NCI-H1694 (cell line): ENCODE results near the gene ACTMAP.
A peak's percentile ranks its signal among the peaks of the same experiment; 100 is the strongest.
"Not testable (repeated sequence)": the region's sequence is repeated elsewhere in the genome, so short reads cannot be mapped to it uniquely, and the experiment has no call there.

Source experiments
- DNase-seq: peaks from one replicate; lab custom pipeline; 2025; lab: John Stamatoyannopoulos, UW

Gene ACTMAP

GRCh38 chr19:40750058-40750873 is at the start of gene ACTMAP:
TSS of gene ACTMAP (minus strand) at chr19:40750477. CDS start at chr19:40749803, 674 bp downstream.
- DNase-seq: peak; percentile 99

DNA sequence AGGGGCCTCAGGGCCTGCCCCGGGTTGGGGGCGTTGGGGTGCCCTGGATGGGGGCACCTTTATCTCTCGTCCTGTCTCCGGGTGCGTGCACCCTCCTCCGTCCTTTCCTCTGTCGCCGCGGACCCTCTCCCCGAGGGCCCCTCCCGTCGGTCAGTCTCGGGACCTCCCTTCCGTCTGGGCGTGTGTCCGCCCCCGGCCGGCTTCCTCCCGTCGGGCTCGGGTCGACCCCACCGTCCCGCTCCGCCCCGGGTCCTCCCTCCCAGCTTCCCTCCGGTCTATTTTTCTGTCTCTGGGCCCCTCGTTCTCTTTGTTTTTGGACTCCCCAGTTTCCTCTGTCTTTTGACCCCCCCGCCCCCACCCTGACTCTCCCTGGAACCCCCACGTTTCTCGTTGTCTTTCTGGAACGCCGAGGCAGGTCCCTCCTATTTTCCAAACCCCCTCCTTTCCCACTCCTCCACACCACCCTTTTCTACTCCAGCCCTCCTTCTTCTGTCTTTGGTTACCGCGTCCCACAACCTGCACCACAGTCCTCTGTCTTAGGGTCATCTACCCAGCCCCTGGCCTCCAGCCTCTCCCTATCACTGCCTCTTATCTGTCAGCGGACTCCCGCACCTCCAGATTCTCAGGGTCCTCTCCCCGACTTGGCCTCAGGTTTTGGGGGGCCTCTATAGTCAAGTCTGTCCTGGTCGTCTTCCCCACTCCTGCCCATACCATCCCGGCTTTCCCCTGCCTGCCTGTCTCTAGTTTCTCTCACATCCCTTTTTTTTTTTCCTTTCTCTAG is 49.5 kb upstream of the ACTMAP start:
- DNase-seq: no peak

- peak; percentile 98 for DNase-seq
Measured at GRCh38 chr19:40798683-40799557, 48.6 kb upstream of the ACTMAP start, which contains the start of gene EGLN2. TSS of gene EGLN2 (plus strand) at chr19:40799191. CDS start at chr19:40800573, 1,382 bp downstream.

GRCh38 chr19:40797963-40798682 is 47.8 kb upstream of the ACTMAP start:
- DNase-seq: no peak

DNA sequence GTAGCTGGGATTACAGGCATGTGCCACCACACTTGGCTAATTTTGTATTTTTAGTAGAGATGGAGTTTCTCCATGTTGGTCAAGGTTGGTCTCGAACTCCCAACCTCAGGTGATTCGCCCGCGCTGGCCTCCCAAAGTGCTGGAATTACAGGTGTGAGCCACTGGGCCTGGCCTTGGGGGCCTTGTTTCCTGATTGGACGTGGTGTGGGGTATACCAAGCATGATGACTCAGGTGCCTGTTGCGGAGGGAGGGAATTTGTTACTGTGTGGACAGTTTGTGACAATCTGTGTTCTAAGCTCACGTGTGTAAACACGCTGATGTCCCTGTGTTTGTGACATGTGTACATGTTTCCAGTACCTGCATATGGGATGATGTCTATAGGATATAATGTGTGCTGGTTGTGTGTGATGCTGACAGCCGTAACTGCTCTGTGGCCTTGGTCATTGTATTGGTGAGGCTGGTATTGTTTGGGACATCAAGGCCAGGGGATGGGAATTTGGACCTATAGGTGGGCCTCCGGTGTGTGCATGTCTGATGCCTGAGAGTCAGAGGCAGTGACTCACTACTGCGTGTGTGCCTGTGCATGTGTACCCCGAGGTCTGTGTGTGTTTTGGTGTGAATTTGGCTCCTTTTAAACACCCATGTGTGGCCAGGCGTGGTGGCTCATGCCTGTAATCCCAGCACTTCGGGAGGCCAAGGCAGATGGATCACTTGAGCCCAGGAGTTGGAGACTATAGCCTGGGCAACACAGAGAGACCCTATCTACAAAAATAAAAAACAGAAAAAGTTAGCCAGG is 47.1 kb upstream of the ACTMAP start:
- DNase-seq: no peak

- no peak for DNase-seq
Measured at GRCh38 chr19:40791996-40792395, 41.7 kb upstream of the ACTMAP start.

GRCh38 chr19:40791349-40791748 is 41.1 kb upstream of the ACTMAP start:
- DNase-seq: no peak

GRCh38 chr19:40786060-40787037 is 36.1 kb upstream of the ACTMAP start:
- no peak for DNase-seq

DNA sequence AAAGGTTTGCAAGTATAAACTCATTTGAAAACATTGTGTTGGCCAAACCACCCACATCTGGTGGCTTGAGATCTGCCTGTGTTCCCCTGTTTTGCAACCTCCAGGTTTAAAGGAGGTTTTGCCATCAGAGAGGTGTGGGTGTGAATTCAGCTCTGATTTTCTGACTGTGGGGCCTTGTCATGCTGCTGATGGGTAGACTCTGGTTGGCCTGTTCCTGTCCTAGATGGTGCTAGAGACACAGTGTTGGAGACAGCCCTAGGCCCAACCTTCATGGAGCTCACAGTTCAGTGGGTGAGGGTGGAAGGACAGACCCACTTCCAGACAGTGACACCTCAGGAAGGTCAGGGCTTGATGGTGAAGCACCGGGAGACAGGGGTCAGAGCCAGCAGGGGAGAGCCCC is 35.2 kb upstream of the ACTMAP start:
- no peak for DNase-seq

- DNase-seq: not testable (repeated sequence)
Measured at GRCh38 chr19:40784146-40784545, 33.9 kb upstream of the ACTMAP start.

DNA sequence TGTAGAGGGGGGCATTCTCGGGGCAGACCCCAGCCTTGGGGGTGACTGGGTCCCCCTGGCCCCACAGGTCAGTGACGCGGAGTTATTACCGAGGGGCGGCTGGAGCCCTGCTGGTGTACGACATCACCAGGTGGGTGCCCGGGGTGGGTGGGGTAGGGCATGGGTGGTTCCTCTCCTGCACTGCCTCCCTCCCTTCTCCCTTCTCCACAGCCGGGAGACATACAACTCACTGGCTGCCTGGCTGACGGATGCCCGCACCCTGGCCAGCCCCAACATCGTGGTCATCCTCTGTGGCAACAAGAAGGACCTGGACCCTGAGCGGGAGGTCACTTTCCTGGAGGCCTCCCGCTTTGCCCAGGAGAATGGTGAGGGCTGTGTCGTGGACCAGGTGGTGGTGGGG is 33.4 kb upstream of the ACTMAP start:
- DNase-seq: no peak

DNA sequence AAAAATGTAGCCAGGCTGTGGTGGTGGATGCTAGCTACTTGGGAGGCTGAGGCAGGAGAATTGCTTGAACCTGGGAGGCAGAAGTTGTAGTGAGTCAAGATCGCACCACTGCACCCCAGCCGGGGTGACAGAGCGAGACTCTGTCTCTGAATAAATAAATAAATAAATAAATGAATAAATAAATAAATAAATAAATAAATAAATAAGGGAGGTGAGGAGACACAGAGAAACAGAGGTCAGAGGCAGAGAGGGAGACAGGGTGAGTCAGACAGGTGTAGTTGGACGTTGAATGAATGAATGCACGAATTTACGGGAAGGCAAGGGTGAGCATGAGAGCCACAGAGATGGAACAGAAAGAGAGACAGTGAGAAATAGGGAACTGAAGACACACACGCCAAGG is 30.9 kb upstream of the ACTMAP start:
- no peak for DNase-seq

GRCh38 chr19:40780582-40780981 is 30.3 kb upstream of the ACTMAP start:
- no peak for DNase-seq

- no peak for DNase-seq
Measured at GRCh38 chr19:40778706-40779284, 28.5 kb upstream of the ACTMAP start.

GRCh38 chr19:40777937-40778705 is 27.8 kb upstream of the ACTMAP start, which contains the start of gene RAB4B:
TSS of gene RAB4B (plus strand) at chr19:40778247. CDS start at chr19:40778376, 129 bp downstream.
- DNase-seq: peak; percentile 99

GRCh38 chr19:40777645-40777936 is 27.3 kb upstream of the ACTMAP start:
- DNase-seq: no peak

DNA sequence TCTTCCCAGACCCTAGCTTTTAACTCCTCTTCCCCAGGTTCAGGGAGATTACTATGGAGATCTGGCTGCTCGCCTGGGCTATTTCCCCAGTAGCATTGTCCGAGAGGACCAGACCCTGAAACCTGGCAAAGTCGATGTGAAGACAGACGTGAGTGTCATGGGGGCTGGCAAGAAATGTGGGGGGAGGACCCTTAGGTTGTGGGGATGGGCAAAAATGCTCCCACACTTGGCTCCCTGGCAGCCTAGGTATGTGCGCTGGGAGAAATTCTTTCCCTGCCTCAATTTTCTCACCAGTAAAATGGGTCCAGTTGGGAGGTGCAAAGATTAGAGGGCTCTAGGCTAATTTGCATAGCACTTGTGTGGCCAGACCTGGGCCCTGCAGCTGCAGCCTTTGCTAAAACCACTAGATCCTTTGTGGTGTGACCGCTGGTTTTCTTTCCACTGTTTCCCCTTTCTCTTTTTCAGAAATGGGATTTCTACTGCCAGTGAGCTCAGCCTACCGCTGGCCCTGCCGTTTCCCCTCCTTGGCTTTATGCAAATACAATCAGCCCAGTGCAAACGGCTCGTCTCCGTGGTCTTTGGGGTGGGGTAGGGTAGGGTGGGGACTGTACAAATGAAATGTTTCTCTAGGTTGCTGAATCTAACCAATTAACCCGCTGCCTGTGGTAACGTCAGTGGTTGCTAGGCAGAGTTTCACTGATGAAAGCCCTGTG is 26.8 kb upstream of the ACTMAP start:
- DNase-seq: peak; percentile 96

GRCh38 chr19:40776364-40776763 is 26.1 kb upstream of the ACTMAP start:
- DNase-seq: no peak
